Frontal cortex (tissue), 4 donors: ENCODE measurements around the gene AKR1B15. TPM values are rescaled to one million over a fixed set of nuclear protein-coding genes. Genes with fewer than 3 reads are reported as not detected.
A peak's percentile ranks its signal among the peaks of the same experiment; 100 is the strongest.
"Not testable (repeated sequence)": the region's sequence is repeated elsewhere in the genome, so short reads cannot be mapped to it uniquely, and the experiment has no call there.

Experiments
- DNase-seq, 2 donors: peaks; one replicate each; pipeline ENCODE4 v3.0.0; 2012; ENCODE audit warnings: low spot score in 2 of 2
- FAIRE-seq: peaks from 2 replicates; lab custom pipeline; 2012; peaks lifted over from hg19 to GRCh38; lab: Jason Lieb, UNC
- total RNA-seq: library from RNA; depleted of rRNA; stranded (reverse); fragments of >200 nt; gene quantifications from one replicate; pipeline ENCODE4 v1.2.3, GENCODE V29; 2014
- donor health status: control.
- donor health status: control.
- donor health status: control.

The AKR1B15 gene
- total RNA-seq, 1 donor from 2014 or later: not detected

DNA sequence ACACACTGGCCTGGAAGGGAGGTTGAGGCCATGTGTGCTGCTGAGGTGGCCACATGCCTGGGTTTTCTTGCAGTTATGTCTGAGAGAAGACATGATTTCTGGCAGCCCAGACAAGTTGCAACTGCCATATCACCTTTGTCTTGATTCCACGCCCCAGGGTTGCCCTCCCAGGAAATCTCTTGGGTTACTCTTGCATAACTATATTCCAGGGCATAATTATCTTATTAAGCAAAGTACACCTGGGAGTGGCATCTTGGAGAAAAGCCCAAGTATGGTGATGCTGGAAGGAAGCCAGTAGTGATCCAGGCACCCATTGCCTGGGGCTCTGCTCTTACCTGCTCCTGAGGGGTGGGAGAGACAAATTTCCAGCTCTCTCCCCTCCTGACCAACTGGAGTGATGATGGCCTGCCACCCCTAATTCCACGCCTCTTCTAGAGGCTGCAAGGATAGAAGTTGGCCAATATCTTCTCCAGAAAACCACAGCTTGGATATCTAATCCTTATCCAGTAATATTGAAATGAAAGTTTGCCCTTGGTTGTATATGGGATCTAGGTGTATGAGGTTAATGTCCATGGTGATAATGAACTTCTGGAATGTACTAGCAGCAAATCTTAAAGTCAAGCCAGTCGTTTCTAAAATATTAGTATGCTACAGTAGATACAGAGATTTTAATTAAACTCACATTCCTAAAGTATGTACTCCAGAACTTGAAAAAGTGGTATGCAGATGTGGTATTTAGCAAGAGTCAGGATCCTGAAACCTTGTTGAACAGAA lies 16.5 kb upstream of the AKR1B15 start:
- no peak for DNase-seq
- no peak for FAIRE-seq

- no peak for DNase-seq
- no peak for FAIRE-seq
These were observed 16.0 kb upstream of the AKR1B15 start for GRCh38 chr7:134532954-134533218.

- DNase-seq: no peak
- no peak for FAIRE-seq
These were observed 15.6 kb upstream of the AKR1B15 start for GRCh38 chr7:134533288-134533771.

GRCh38 chr7:134534633-134535032 lies 14.3 kb upstream of the AKR1B15 start:
- no peak for FAIRE-seq
- DNase-seq: no peak

- DNase-seq (no peak), FAIRE-seq (no peak)
These were observed 13.5 kb upstream of the AKR1B15 start for GRCh38 chr7:134535272-134535918.

GRCh38 chr7:134535919-134536299 lies 13.0 kb upstream of the AKR1B15 start:
- no peak for FAIRE-seq
- DNase-seq: no peak

DNA sequence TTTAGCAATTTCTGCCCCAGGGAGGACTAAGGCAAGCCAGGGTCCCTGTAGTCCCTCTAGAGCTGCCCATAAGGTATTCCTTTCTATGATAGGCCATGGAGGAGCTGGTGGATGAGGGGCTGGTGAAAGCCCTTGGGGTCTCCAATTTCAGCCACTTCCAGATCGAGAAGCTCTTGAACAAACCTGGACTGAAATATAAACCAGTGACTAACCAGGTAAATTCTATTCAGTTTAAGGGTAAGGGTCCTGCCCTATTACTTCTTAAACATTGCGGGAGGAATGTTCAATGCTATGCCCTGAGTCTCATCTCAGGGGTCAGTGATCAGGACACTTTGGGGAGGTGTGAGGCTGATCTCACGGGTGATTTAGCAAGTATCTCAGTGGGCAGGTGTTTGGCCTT lies 12.4 kb upstream of the AKR1B15 start:
- FAIRE-seq, DNase-seq: not testable (repeated sequence)

DNA sequence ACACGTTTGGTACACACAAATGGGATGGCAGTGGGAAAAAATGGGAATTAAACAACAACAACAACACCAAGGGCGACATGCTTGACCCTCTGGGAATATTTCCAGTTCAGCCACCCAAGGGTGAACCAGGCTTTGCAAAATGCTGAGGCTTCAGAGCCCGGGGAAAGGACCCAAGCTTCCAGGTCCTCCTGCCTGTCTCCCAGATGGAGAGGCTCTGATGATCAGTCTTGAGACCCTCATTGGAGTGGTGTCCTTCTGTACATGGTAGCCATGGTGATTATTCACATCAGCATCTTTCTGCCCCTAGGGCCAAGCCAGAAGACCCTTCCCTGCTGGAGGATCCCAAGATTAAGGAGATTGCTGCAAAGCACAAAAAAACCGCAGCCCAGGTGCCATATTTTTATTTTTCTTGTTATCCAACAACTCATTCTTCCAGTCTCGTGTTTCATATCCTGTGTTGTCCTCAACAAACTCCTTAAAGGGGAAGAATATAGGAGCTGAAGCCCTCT lies 11.6 kb upstream of the AKR1B15 start:
- not testable (repeated sequence) for FAIRE-seq, DNase-seq

GRCh38 chr7:134539380-134540004 lies 9.4 kb upstream of the AKR1B15 start:
- FAIRE-seq (no peak), DNase-seq (no peak)

DNA sequence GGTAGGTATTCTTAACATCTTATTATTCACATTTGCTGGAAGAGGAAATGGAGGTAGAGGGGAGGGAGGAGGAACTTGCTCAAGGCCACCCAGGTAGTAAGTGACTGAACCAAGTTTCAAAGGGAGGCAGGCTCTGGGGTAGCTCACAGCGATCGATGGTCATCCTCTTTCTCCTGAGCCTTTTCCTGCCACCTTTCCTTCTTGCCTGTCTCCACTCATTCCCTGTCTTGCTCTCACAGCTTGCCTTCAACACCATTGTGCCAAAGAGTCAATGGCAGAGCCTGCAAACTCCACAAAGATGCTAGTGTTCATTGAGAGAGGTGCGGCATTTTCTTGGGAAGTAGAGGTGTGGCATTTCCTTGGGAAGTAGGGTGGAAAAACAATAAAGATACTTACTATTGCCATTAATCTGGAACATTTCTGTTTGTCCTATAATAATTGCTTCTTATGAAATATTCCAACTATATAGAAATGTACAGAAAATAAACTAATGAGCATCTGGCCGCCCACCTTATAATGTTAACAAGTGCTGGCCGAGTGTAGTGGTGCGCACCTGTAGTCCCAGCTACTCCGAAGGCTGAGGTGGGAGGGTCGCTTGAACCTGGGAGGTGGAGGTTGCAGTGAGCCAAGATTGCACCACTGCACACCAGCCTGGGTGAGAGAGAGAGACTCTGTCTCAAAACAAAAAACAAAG lies 7.3 kb upstream of the AKR1B15 start:
- DNase-seq, FAIRE-seq: not testable (repeated sequence)

GRCh38 chr7:134542195-134542771 lies 6.6 kb upstream of the AKR1B15 start:
- FAIRE-seq: no peak
- DNase-seq: no peak

- FAIRE-seq (no peak), DNase-seq (no peak)
These were observed 3.5 kb upstream of the AKR1B15 start for GRCh38 chr7:134545380-134545779.

DNA sequence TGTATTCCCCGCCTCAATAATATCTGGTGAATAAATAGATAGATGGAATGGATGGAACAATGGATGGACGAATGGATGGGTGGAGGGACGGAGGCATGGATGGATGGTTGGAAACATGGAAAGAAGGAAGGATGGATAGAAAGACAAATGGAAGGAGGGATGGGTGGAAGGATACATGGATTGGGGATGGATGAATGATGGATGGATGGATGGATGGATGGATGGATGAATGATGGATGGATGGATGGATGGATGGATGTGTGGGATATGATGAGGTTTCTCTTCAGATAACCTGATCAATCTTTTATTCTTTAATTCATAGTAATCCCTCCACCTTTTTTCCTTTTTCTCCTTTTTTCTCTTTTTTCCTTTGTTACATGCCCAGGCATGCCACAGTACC lies 3.0 kb upstream of the AKR1B15 start:
- no peak for DNase-seq
- FAIRE-seq: no peak

- no peak for FAIRE-seq
- no peak for DNase-seq
These were observed 2.0 kb upstream of the AKR1B15 start for GRCh38 chr7:134546955-134547354.

DNA sequence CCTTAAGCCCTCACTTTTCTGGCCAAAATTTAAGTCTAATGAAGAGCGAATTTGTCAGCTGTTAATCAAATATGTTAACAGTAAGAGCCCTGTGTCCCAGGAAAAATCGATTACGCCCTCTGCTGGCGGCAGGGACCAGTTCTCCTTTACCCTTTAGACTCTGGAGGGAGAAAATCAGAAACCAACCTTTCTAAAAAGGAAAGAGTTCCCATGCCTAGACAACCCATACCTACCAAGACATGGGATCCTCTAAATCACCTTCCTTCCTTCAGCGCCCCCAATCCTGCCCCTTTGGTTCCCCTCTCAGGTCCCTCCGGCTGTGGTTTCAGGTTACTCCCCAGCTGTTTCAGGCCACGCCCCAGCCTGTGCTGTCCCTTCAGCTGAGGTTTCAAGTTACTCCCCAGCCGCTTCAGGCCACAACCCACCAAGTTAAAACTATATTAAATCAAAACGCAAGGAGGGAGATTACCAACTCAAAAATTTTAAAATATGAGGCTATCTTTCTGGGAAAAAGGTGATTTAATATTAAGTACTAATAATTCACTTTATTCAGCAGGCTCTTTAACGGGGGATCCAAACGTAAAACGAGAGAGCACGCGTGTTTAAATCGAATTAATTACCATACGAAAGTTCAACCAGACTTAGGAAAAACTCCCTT lies 1.4 kb upstream of the AKR1B15 start:
- DNase-seq: peak; percentile 6 to 46
- no peak for FAIRE-seq

DNA sequence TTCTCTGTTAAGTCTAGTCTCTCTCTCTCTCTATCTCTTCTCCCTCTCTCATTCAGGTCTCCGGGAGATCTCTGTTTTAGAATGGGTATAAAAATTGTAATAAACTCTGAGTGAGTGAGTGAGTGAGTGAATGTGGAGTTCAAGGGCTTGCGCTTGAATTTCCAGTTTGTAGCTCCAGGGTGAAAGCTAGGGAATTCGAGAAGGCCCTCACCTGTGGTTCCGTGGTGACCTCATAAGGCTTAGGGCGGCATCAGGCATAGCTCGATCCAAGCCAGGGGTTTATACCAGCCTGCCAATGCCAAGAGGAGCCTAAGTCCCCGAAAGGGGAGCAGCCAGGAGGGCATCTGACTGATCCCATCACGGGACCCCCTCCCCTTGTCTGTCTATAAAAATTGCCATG lies 456 bp downstream of the AKR1B15 start:
- DNase-seq (no peak), FAIRE-seq (no peak)

GRCh38 chr7:134552105-134552504 lies 3.2 kb downstream of the AKR1B15 start:
- FAIRE-seq (no peak), DNase-seq (no peak)

GRCh38 chr7:134553976-134554375 lies 5.1 kb downstream of the AKR1B15 start:
- no peak for DNase-seq
- no peak for FAIRE-seq

- no peak for DNase-seq
- FAIRE-seq: no peak
These were observed 5.6 kb downstream of the AKR1B15 start for GRCh38 chr7:134554417-134554966.
